ENCODE data around the gene ARID3C.

DNA sequence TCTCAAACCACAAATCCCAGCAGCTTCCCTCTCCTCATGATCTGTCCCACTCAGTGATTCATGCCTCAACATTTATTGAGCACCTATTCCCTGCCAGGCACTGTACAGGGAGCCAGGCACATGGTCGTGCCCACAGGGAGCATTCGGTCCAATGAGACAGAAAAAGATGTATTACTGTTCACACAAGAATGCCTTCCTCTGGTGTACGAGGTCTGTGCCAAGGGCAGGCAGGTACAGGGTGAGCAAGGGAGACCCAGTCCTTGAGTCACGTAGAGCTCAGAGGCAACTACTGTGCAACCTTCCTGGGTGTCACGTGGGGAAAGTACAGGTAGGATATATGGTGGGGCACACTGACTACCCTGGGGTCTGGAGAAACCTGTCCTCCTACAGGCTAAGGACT lies 43.9 kb downstream of the ARID3C start:
- TF ChIP-seq CTCF (IDR thresholded peaks at IDR 0.05) (no peak), POLR2A (IDR thresholded peaks at IDR 0.05) (no peak)

Measured in vagina (tissue), 2 donors.